ENCODE data around the gene EPM2A.

The EPM2A gene

GRCh38 chr6:145735356-145736165, at the start of gene EPM2A:
Gene EPM2A (minus strand): TSS chr6:145735520. CDS start chr6:145735498, 22 bp downstream.
- DNase-seq (ENCODE audit: extremely low spot score), result peak; percentile 79
- POLR2A ChIA-PET, result interaction anchor here (0.6 to 3.8 kb wide), 24 partner anchors 8 to 1208 kb away, joined by 3 to 63 read pairs (median 3); partner anchors contain the start of genes FBXO30 and SHPRH
- no peak for TF ChIP-seq NFRKB (IDR thresholded peaks at IDR 0.05)
- no peak for TF ChIP-seq PKNOX1 (IDR thresholded peaks at IDR 0.05)
- no peak for TF ChIP-seq FOXK2 (IDR thresholded peaks at IDR 0.05)
- TF ChIP-seq ZNF384 (IDR thresholded peaks at IDR 0.05), result no peak
- peak; percentile 3; the same call in 1 of the 2 replicates for TF ChIP-seq LEF1 (IDR thresholded peaks at IDR 0.05; ENCODE audit: borderline replicate concordance)
- no peak for TF ChIP-seq ARNT (IDR thresholded peaks at IDR 0.05)
- no peak for TF ChIP-seq ELF4 (IDR thresholded peaks at IDR 0.05)
- TF ChIP-seq FOXA1 (IDR thresholded peaks at IDR 0.05), result no peak
- peak; percentile 98 for TF ChIP-seq L3MBTL2 (conservative IDR thresholded peaks at IDR 0.05)
- TF ChIP-seq SP1 (IDR thresholded peaks at IDR 0.05), result no peak
- CTCF ChIA-PET, result interaction anchor here (0.6 to 0.9 kb wide), 2 partner anchors 79 to 326 kb away, joined by 4 to 5 read pairs; partner anchors contain the start of gene FBXO30

GRCh38 chr6:145784683-145785082, 49.4 kb upstream of the EPM2A start:
- ChIA-PET POLR2A (no interaction called here), CTCF (no interaction called here)
- TF ChIP-seq FOXK2 (IDR thresholded peaks at IDR 0.05) (no peak), HDGF (IDR thresholded peaks at IDR 0.05; ENCODE audit: borderline replicate concordance) (no peak), CTBP1 (IDR thresholded peaks at IDR 0.05; ENCODE audit: borderline replicate concordance) (no peak)
- no peak for DNase-seq (ENCODE audit: extremely low spot score)

- TF ChIP-seq FOXA1 (IDR thresholded peaks at IDR 0.05) (no peak), TARDBP (IDR thresholded peaks at IDR 0.05) (no peak), HDGF (IDR thresholded peaks at IDR 0.05; ENCODE audit: borderline replicate concordance) (no peak), LEF1 (IDR thresholded peaks at IDR 0.05; ENCODE audit: borderline replicate concordance) (no peak), ARNT (IDR thresholded peaks at IDR 0.05) (no peak), ELF4 (IDR thresholded peaks at IDR 0.05) (no peak), FOXM1 (IDR thresholded peaks at IDR 0.05; ENCODE audit: borderline replicate concordance) (no peak)
- DNase-seq (ENCODE audit: extremely low spot score), result no peak
- ChIA-PET CTCF (interaction anchor here (0.5 kb wide), 1 partner anchor 1458 kb away, joined by 3 read pairs; no protein-coding TSS in a partner anchor), POLR2A (no interaction called here)
These were observed 48.5 kb upstream of the EPM2A start for GRCh38 chr6:145783796-145784195.

- TF ChIP-seq ARNT (IDR thresholded peaks at IDR 0.05) (no peak), BHLHE40 (IDR thresholded peaks at IDR 0.05; ENCODE audit: borderline replicate concordance) (no peak), SP1 (IDR thresholded peaks at IDR 0.05) (no peak), FOXK2 (IDR thresholded peaks at IDR 0.05) (no peak), NFRKB (IDR thresholded peaks at IDR 0.05) (no peak), HDGF (IDR thresholded peaks at IDR 0.05; ENCODE audit: borderline replicate concordance) (no peak), ELF4 (IDR thresholded peaks at IDR 0.05) (no peak), ZNF384 (IDR thresholded peaks at IDR 0.05) (no peak), LEF1 (IDR thresholded peaks at IDR 0.05; ENCODE audit: borderline replicate concordance) (no peak)
- no peak for DNase-seq (ENCODE audit: extremely low spot score)
- CTCF ChIA-PET, result no interaction called here
- POLR2A ChIA-PET, result no interaction called here
These were observed 37.5 kb upstream of the EPM2A start for GRCh38 chr6:145772846-145773245.

- no peak for DNase-seq (ENCODE audit: extremely low spot score)
- TF ChIP-seq LEF1 (IDR thresholded peaks at IDR 0.05; ENCODE audit: borderline replicate concordance), result no peak
- TF ChIP-seq ARNT (IDR thresholded peaks at IDR 0.05), result no peak
- TF ChIP-seq FOXA1 (IDR thresholded peaks at IDR 0.05), result no peak
- no peak for TF ChIP-seq PKNOX1 (IDR thresholded peaks at IDR 0.05)
- TF ChIP-seq BHLHE40 (IDR thresholded peaks at IDR 0.05; ENCODE audit: borderline replicate concordance), result no peak
- TF ChIP-seq ZNF384 (IDR thresholded peaks at IDR 0.05), result no peak
- TF ChIP-seq ELF4 (IDR thresholded peaks at IDR 0.05), result no peak
- TF ChIP-seq NFRKB (IDR thresholded peaks at IDR 0.05), result no peak
- no peak for TF ChIP-seq CTBP1 (IDR thresholded peaks at IDR 0.05; ENCODE audit: borderline replicate concordance)
- no peak for TF ChIP-seq TARDBP (IDR thresholded peaks at IDR 0.05)
- TF ChIP-seq SP1 (IDR thresholded peaks at IDR 0.05), result no peak
- TF ChIP-seq L3MBTL2 (conservative IDR thresholded peaks at IDR 0.05), result no peak
- TF ChIP-seq SUZ12 (IDR thresholded peaks at IDR 0.05), result no peak
- TF ChIP-seq HDGF (IDR thresholded peaks at IDR 0.05; ENCODE audit: borderline replicate concordance), result no peak
- no peak for TF ChIP-seq FOXK2 (IDR thresholded peaks at IDR 0.05)
- ChIA-PET CTCF (no interaction called here), POLR2A (no interaction called here)
These were observed 30.1 kb upstream of the EPM2A start for GRCh38 chr6:145765449-145765848.

GRCh38 chr6:145763742-145764141, 28.4 kb upstream of the EPM2A start:
- ChIA-PET CTCF (no interaction called here), POLR2A (no interaction called here)
- DNase-seq (ENCODE audit: extremely low spot score), result no peak
- TF ChIP-seq TARDBP (IDR thresholded peaks at IDR 0.05) (no peak), NFRKB (IDR thresholded peaks at IDR 0.05) (no peak), SUZ12 (IDR thresholded peaks at IDR 0.05) (no peak), ELF4 (IDR thresholded peaks at IDR 0.05) (no peak), FOXA1 (IDR thresholded peaks at IDR 0.05) (no peak), ZNF384 (IDR thresholded peaks at IDR 0.05) (no peak), ARNT (IDR thresholded peaks at IDR 0.05) (no peak), PKNOX1 (IDR thresholded peaks at IDR 0.05) (no peak), CTBP1 (IDR thresholded peaks at IDR 0.05; ENCODE audit: borderline replicate concordance) (no peak), HDGF (IDR thresholded peaks at IDR 0.05; ENCODE audit: borderline replicate concordance) (no peak), FOXM1 (IDR thresholded peaks at IDR 0.05; ENCODE audit: borderline replicate concordance) (no peak), LEF1 (IDR thresholded peaks at IDR 0.05; ENCODE audit: borderline replicate concordance) (no peak), SP1 (IDR thresholded peaks at IDR 0.05) (no peak), FOXK2 (IDR thresholded peaks at IDR 0.05) (no peak), L3MBTL2 (conservative IDR thresholded peaks at IDR 0.05) (no peak), BHLHE40 (IDR thresholded peaks at IDR 0.05; ENCODE audit: borderline replicate concordance) (no peak)

All from HEK293T (cell line).